Stimulated activated CD8-positive, alpha-beta memory T cell treated with anti-CD3 and anti-CD28 coated beads, Interleukin-15, amount 100 ng/mL, for 48 hours (primary cell): ENCODE measurements around the gene SLC35F4.
"Not testable (repeated sequence)": the region's sequence is repeated elsewhere in the genome, so short reads cannot be mapped to it uniquely, and the experiment has no call there.

Experiments
- DNase-seq, 2 donors: peaks; one replicate each; pipeline ENCODE4 v3.0.0-alpha.2; 2020; ENCODE audit warnings: low read depth in 2 of 2

SLC35F4 gene

GRCh38 chr14:57725399-57726077 lies 140.4 kb downstream of the SLC35F4 start:
- DNase-seq: no peak

GRCh38 chr14:57722141-57722540 lies 143.8 kb downstream of the SLC35F4 start:
- DNase-seq: not testable (repeated sequence)

- no peak for DNase-seq
Observed at GRCh38 chr14:57714487-57714931, 151.4 kb downstream of the SLC35F4 start.

- DNase-seq: no peak
Observed at GRCh38 chr14:57712698-57713097, 153.2 kb downstream of the SLC35F4 start.

- DNase-seq: no peak
Observed at GRCh38 chr14:57712102-57712501, 153.8 kb downstream of the SLC35F4 start.

GRCh38 chr14:57709909-57710308 lies 156.0 kb downstream of the SLC35F4 start:
- DNase-seq: no peak

GRCh38 chr14:57709086-57709485 lies 156.8 kb downstream of the SLC35F4 start:
- DNase-seq: not testable (repeated sequence)

- DNase-seq: no peak
Observed at GRCh38 chr14:57707219-57707618, 158.7 kb downstream of the SLC35F4 start.

- DNase-seq: no peak
Observed at GRCh38 chr14:57704763-57705162, 161.1 kb downstream of the SLC35F4 start.

GRCh38 chr14:57699947-57700346 lies 165.9 kb downstream of the SLC35F4 start:
- no peak for DNase-seq

GRCh38 chr14:57692671-57693070 lies 173.2 kb downstream of the SLC35F4 start:
- no peak for DNase-seq

- DNase-seq: no peak
Observed at GRCh38 chr14:57687416-57687815, 178.5 kb downstream of the SLC35F4 start.

GRCh38 chr14:57686304-57686703 lies 179.6 kb downstream of the SLC35F4 start:
- DNase-seq: no peak

GRCh38 chr14:57671021-57671420 lies 194.9 kb downstream of the SLC35F4 start:
- no peak for DNase-seq

GRCh38 chr14:57660208-57660607 lies 205.7 kb downstream of the SLC35F4 start:
- no peak for DNase-seq

- DNase-seq: no peak
Observed at GRCh38 chr14:57659052-57659451, 206.8 kb downstream of the SLC35F4 start.

- no peak for DNase-seq
Observed at GRCh38 chr14:57657487-57657886, 208.4 kb downstream of the SLC35F4 start.

GRCh38 chr14:57656853-57657252 lies 209.0 kb downstream of the SLC35F4 start:
- no peak for DNase-seq

GRCh38 chr14:57652769-57653168 lies 213.1 kb downstream of the SLC35F4 start:
- no peak for DNase-seq

- DNase-seq: no peak
Observed at GRCh38 chr14:57641776-57642175, 224.1 kb downstream of the SLC35F4 start.

- DNase-seq: no peak
Observed at GRCh38 chr14:57640036-57640435, 225.9 kb downstream of the SLC35F4 start.

GRCh38 chr14:57637901-57638300 lies 228.0 kb downstream of the SLC35F4 start:
- DNase-seq: no peak

GRCh38 chr14:57634335-57634734 lies 231.6 kb downstream of the SLC35F4 start:
- no peak for DNase-seq

- DNase-seq: no peak
Observed at GRCh38 chr14:57632649-57633048, 233.2 kb downstream of the SLC35F4 start.
